Stimulated activated CD8-positive, alpha-beta memory T cell treated with anti-CD3 and anti-CD28 coated beads, Interleukin-4, amount 100 ng/mL, for 4 hours (primary cell): Measurements from ENCODE around the gene ARHGEF10L.

Experiments used
- DNase-seq, 2 donors: peaks; one replicate each; pipeline ENCODE4 v3.0.0-alpha.2; 2020; ENCODE audit warnings: low read depth in 2 of 2, low spot score in 1 of 2

Gene ARHGEF10L

GRCh38 chr1:17550729-17551584 is 11.5 kb downstream of the ARHGEF10L start:
- no peak for DNase-seq

- DNase-seq = no peak
Observed at GRCh38 chr1:17551755-17552234, 12.3 kb downstream of the ARHGEF10L start.

GRCh38 chr1:17553975-17554700 is 14.6 kb downstream of the ARHGEF10L start:
- DNase-seq = no peak

DNA sequence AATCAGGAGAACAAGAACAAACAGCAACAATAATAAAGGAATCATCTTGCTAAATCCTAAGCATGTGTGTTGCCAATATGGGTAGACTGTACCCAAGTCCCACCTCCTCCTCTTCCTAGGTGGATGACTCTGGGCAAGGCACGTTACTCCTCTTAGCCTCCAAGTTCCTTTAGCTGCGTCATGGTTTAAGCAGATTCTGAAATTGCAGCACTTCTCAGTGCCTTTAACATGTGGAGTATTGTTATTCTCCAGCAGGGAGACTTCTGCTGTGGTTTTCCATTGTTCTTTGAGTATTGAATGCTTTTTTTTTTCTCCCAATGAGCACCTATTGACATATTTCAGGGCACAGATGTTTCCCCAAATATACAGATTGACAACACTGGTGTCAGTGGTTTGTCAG is 15.5 kb downstream of the ARHGEF10L start:
- DNase-seq = no peak

GRCh38 chr1:17557986-17558385 is 18.5 kb downstream of the ARHGEF10L start:
- DNase-seq = no peak

- no peak for DNase-seq
Observed at GRCh38 chr1:17558541-17558940, 19.0 kb downstream of the ARHGEF10L start.

GRCh38 chr1:17558954-17559614 is 19.6 kb downstream of the ARHGEF10L start:
- DNase-seq = no peak

GRCh38 chr1:17559615-17560419 is 20.3 kb downstream of the ARHGEF10L start:
- no peak for DNase-seq

GRCh38 chr1:17561247-17561548 is 21.7 kb downstream of the ARHGEF10L start:
- no peak for DNase-seq

GRCh38 chr1:17561561-17561985 is 22.1 kb downstream of the ARHGEF10L start:
- no peak for DNase-seq

DNA sequence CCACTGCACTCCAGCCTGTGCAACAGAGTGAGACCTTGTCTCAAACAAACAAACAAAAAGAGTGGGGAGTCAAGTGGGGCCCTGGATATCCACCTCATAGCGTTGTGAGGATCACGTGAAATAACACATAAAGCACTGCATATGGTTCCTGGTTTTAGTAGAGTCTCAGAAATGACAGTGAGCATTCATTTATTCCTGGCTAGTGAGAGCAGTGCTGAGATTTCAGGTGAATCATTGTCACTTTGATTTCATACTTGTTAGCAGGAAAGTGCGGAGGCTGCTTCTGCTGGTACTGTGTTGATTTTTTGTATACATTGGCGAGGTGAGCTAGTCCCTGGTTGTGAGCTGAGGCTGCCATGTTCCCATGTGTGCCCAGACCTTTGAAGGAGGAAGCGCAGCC is 22.9 kb downstream of the ARHGEF10L start:
- no peak for DNase-seq

DNA sequence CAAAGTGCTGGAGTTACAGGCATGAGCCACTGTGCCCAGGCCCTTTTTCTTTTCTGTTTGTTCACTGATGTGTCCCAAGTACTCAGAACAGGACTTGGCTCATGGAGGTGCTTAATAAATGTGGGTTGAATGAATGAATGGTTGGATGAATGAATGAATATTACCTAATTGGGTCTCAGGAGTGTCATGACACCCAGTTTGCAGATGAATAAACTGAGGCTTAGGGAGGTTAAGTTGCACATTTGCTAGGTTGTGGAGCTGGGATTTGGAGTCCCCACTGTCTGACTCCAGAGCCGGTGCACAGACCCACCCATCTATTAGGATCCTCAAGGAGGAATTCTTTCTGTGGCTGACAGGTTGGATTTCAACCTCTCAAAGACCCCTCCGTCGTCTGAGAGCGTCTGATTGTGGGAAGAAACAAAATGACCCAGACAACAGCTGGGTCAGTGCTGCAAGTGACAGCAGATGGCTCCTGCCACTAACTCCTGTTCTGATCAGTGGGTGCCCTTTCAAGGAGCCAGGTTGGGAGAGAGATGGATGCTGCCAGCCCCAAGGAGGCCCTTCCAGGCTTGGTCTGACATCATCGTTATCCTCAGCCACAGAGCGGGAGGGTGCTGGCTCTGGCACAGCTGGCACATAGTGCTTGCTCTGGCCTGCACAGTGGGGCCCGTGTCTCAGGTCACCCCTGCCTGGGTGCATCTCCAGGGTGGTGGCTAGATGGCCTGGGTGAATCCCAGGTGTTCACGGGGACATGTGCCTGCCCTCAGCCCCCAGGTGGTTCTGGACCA is 24.2 kb downstream of the ARHGEF10L start:
- DNase-seq = no peak

GRCh38 chr1:17564458-17565393 is 25.2 kb downstream of the ARHGEF10L start:
- no peak for DNase-seq

- DNase-seq = no peak
Observed at GRCh38 chr1:17565461-17566252, 26.2 kb downstream of the ARHGEF10L start.

DNA sequence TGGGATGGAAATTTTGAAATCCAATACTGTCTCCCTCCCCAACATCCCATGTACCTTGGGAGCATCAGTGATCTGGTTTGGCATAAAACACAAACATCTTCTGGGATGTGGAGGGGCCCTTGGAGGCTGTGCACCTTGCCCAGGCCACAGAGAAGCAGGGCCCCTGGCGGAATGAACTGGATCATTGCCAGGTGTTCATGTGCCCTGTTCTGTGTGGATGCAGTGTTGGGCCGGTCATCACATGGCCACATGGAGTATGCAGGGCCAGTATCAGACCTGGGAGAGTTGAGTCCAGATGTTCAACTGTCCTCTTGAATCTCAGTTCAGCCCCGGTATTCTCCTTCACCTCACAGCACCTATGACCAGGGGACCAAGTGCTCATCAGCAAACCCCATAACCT is 26.9 kb downstream of the ARHGEF10L start:
- no peak for DNase-seq

DNA sequence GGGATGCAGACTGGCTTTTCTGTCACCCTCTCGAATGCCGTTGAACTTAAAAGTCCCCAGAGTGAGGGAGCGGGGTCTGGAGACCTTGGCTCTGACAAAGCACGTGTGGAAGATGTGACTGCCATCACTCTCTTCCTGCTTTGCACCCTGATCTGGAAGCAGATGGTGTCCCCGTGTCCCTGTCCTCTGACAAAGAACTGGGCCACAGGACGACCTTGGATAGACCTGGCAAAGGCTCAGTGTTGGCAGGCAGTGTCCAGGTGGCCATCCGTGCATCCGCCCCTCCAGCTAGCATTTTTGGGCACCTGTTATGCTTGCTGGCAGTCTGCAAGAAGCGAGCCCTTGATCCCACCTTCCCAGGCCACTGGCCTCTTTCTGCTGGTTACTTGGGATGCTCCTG is 27.4 kb downstream of the ARHGEF10L start:
- DNase-seq = no peak

- no peak for DNase-seq
Observed at GRCh38 chr1:17567582-17567981, 28.1 kb downstream of the ARHGEF10L start.
